WTC11 (cell line): ENCODE results near the gene IKBKE. TPM values are rescaled to one million over a fixed set of nuclear protein-coding genes. Genes with fewer than 3 reads are reported as not detected.

Source experiments
- ATAC-seq: fragments of 200-7000 bp; cut with Tn5 transposase; 2 replicates; pipeline ENCODE4 v1.10.0; 2021; ENCODE audit warnings: mild to moderate bottlenecking, moderate library complexity
- CTCF ChIA-PET: fragments of 300-600 bp; sonication (Branson Sonifier 250); formaldehyde crosslinking; loops from one replicate; lab custom pipeline; 2021; ENCODE audit warnings: antibody characterized with exemption; lab: Charles Lee
- POLR2A ChIA-PET: fragments of 350-600 bp; sonication (Branson Sonifier 250); formaldehyde crosslinking; loops from one replicate; lab custom pipeline; 2021; ENCODE audit warnings: antibody characterized with exemption; lab: Charles Lee
- DNase-seq: peaks from one replicate; pipeline ENCODE4 v3.0.0; 2021; ENCODE audit warnings: low spot score
- H3K27ac Mint-ChIP-seq: 2 replicates; pipeline ENCODE4 v1.8.0; 2021; ENCODE audit warnings: mixed read lengths
- H3K27me3 Mint-ChIP-seq: 2 replicates; pipeline ENCODE4 v1.8.0; 2021; ENCODE audit warnings: low read depth, mild to moderate bottlenecking, moderate library complexity, mixed read lengths
- H3K36me3 Mint-ChIP-seq: 2 replicates; pipeline ENCODE4 v1.8.0; 2021; ENCODE audit warnings: mixed read lengths
- H3K4me1 Mint-ChIP-seq: 2 replicates; pipeline ENCODE4 v1.8.0; 2022; ENCODE audit warnings: mixed read lengths
- H3K4me3 Mint-ChIP-seq: 2 replicates; pipeline ENCODE4 v1.8.0; 2021; ENCODE audit warnings: mild to moderate bottlenecking, moderate library complexity, mixed read lengths
- H3K9me3 Mint-ChIP-seq: 2 replicates; pipeline ENCODE4 v1.8.0; 2021; ENCODE audit warnings: mixed read lengths
- ARID4B ChIP-seq: sonication (generic); formaldehyde crosslinking; IDR thresholded peaks from 2 replicates; pipeline ENCODE4 v1.8.0; 2023; ENCODE audit warnings: missing genetic modification reagents, mild to moderate bottlenecking, borderline replicate concordance
- ATF6 ChIP-seq: sonication (generic); formaldehyde crosslinking; IDR thresholded peaks from 2 replicates; pipeline ENCODE4 v1.8.1; 2023; ENCODE audit warnings: mild to moderate bottlenecking, missing genetic modification reagents
- E2F1 ChIP-seq: sonication (generic); formaldehyde crosslinking; IDR thresholded peaks from 2 replicates; pipeline ENCODE4 v1.8.0; 2022; ENCODE audit warnings: mild to moderate bottlenecking, missing genetic modification reagents
- E2F5 ChIP-seq: sonication (generic); formaldehyde crosslinking; IDR thresholded peaks from 2 replicates; pipeline ENCODE4 v1.8.1; 2022; ENCODE audit warnings: mild to moderate bottlenecking, moderate library complexity, missing genetic modification reagents
- ESRRA ChIP-seq: sonication (generic); formaldehyde crosslinking; IDR thresholded peaks from 2 replicates; pipeline ENCODE4 v1.8.1; 2022; ENCODE audit warnings: mild to moderate bottlenecking, missing genetic modification reagents, borderline replicate concordance
- FOXP1 ChIP-seq: sonication (generic); formaldehyde crosslinking; IDR thresholded peaks from 2 replicates; pipeline ENCODE4 v1.8.0; 2022; ENCODE audit warnings: missing genetic modification reagents, mild to moderate bottlenecking, moderate library complexity, borderline replicate concordance
- GRHL2 ChIP-seq: fragments of 250-450 bp; sonication (Bioruptor Pico); IDR thresholded peaks from 2 replicates; pipeline ENCODE4 v1.8.0; 2022; ENCODE audit warnings: mild to moderate bottlenecking, moderate library complexity; ENCODE audit not compliant: insufficient replicate concordance, severe bottlenecking
- GTF2I ChIP-seq: fragments of 250-450 bp; sonication (Bioruptor Pico); conservative IDR thresholded peaks from 2 replicates; pipeline ENCODE4 v1.4.0; 2021; ENCODE audit warnings: mild to moderate bottlenecking
- HMGXB4 ChIP-seq: sonication (generic); formaldehyde crosslinking; IDR thresholded peaks from 2 replicates; pipeline ENCODE4 v1.8.1; 2023; ENCODE audit warnings: mild to moderate bottlenecking, moderate library complexity, missing genetic modification reagents
- JUN ChIP-seq: sonication (generic); formaldehyde crosslinking; IDR thresholded peaks from 2 replicates; pipeline ENCODE4 v1.8.0; 2023; ENCODE audit warnings: mild to moderate bottlenecking, missing genetic modification reagents
- NFE2L1 ChIP-seq: sonication (generic); formaldehyde crosslinking; IDR thresholded peaks from 2 replicates; pipeline ENCODE4 v1.8.1; 2023; ENCODE audit warnings: missing genetic modification reagents
- SOX15 ChIP-seq: fragments of 250-450 bp; sonication (Bioruptor Pico); IDR thresholded peaks from 2 replicates; pipeline ENCODE4 v1.9.0; 2021; ENCODE audit warnings: mild to moderate bottlenecking
- TCF7 ChIP-seq: sonication (generic); formaldehyde crosslinking; IDR thresholded peaks from 2 replicates; pipeline ENCODE4 v1.8.0; 2022; ENCODE audit warnings: mild to moderate bottlenecking, low read depth, missing genetic modification reagents, moderate library complexity
- TP53 ChIP-seq: sonication (generic); formaldehyde crosslinking; IDR thresholded peaks from 2 replicates; pipeline ENCODE4 v1.8.1; 2023; ENCODE audit warnings: mild to moderate bottlenecking, missing genetic modification reagents
- ZNF121 ChIP-seq: sonication (generic); formaldehyde crosslinking; IDR thresholded peaks from 2 replicates; pipeline ENCODE4 v1.8.0; 2023; ENCODE audit warnings: missing genetic modification reagents
- ZNF512 ChIP-seq: sonication (generic); formaldehyde crosslinking; IDR thresholded peaks from 2 replicates; pipeline ENCODE4 v1.8.1; 2022; ENCODE audit warnings: missing genetic modification reagents, borderline replicate concordance
- total RNA-seq: library from RNA; stranded (reverse); gene quantifications from 3 replicates; pipeline ENCODE4 v1.2.3, GENCODE V29; 2021

IKBKE gene
- total RNA-seq, 1 experiment from 2014 or later, result 8.1 TPM

- H3K4me1 Mint-ChIP-seq, result no peaks in the 10 kb centered on the region
- H3K27ac Mint-ChIP-seq, result no peak overlapping the region
- no peak overlapping the region for H3K4me3 Mint-ChIP-seq
- TF ChIP-seq NFE2L1 (CRISPR knock-in tag) (no peak), FOXP1 (CRISPR knock-in tag) (no peak), HMGXB4 (CRISPR knock-in tag) (no peak), ZNF512 (CRISPR knock-in tag) (no peak), ESRRA (CRISPR knock-in tag) (no peak), TP53 (CRISPR knock-in tag) (no peak), ARID4B (no peak), SOX15 (CRISPR knock-in tag) (no peak), JUN (CRISPR knock-in tag) (no peak), E2F1 (CRISPR knock-in tag) (no peak), TCF7 (CRISPR knock-in tag) (no peak), GTF2I (CRISPR knock-in tag) (no peak), E2F5 (no peak), GRHL2 (CRISPR knock-in tag) (no peak)
- TF ChIP-seq, all 79 proteins: peak for 0
- ChIA-PET CTCF (no interaction called here), POLR2A (no interaction called here)
- H3K36me3 Mint-ChIP-seq, result peaks cover 9% of the 10 kb centered on the region; the same call in 1 of the 2 replicates
- H3K9me3 Mint-ChIP-seq, result no peaks in the 10 kb centered on the region
- H3K27me3 Mint-ChIP-seq, result no peaks in the 10 kb centered on the region
- DNase-seq (no peak), ATAC-seq (no peak)
Measured at GRCh38 chr1:206429421-206429820, 40.9 kb upstream of the IKBKE start.

- no peaks in the 10 kb centered on the region for H3K9me3 Mint-ChIP-seq
- no peak for DNase-seq
- ATAC-seq, result no peak
- no peaks in the 10 kb centered on the region for H3K27me3 Mint-ChIP-seq
- ChIA-PET CTCF (no interaction called here), POLR2A (no interaction called here)
- no peak overlapping the region for H3K4me3 Mint-ChIP-seq
- H3K4me1 Mint-ChIP-seq, result no peaks in the 10 kb centered on the region
- H3K27ac Mint-ChIP-seq, result no peak overlapping the region
- peaks cover 12% of the 10 kb centered on the region for H3K36me3 Mint-ChIP-seq
- TF ChIP-seq JUN (CRISPR knock-in tag) (no peak), ZNF121 (no peak), ATF6 (CRISPR knock-in tag) (no peak), ZNF512 (CRISPR knock-in tag) (no peak)
Measured at GRCh38 chr1:206430031-206430983, 40.0 kb upstream of the IKBKE start.
